HepG2 (cell line): ENCODE data around the gene ARHGAP26. TPM values are rescaled to one million over a fixed set of nuclear protein-coding genes. Genes with fewer than 3 reads are reported as not detected.

ENCODE experiments used
- FOSL1 ChIP-seq: sonication (generic); formaldehyde crosslinking; IDR thresholded peaks from 2 replicates; pipeline ENCODE4 v1.9.0; 2021; ENCODE audit warnings: missing genetic modification reagents, borderline replicate concordance
- KLF16 ChIP-seq, 2 experiments: sonication (generic) in 1 of 2; formaldehyde crosslinking in 1 of 2; IDR thresholded peaks; 2 replicates each; pipeline versions ENCODE4 v1.6.1 to v1.8.0; 2016 to 2023; ENCODE audit warnings: missing genetic modification reagents in 2 of 2, missing compliant biosample characterization in 1 of 2
- PAWR ChIP-seq: sonication (generic); formaldehyde crosslinking; IDR thresholded peaks from 2 replicates; pipeline ENCODE4 v1.4.0; 2020; ENCODE audit warnings: missing genetic modification reagents, mild to moderate bottlenecking, borderline replicate concordance
- ZNF83 ChIP-seq: sonication (generic); formaldehyde crosslinking; IDR thresholded peaks from 2 replicates; pipeline ENCODE4 v1.4.0; 2020; ENCODE audit warnings: missing genetic modification reagents, mild to moderate bottlenecking, borderline replicate concordance
- polyA plus RNA-seq, 8 experiments: library from polyadenylated mRNA; depleted of rRNA in 3 of 8; stranded (reverse) in 7 of 8; unstranded in 1 of 8; fragments of >200 nt; fragmentation: Illumina TruSeq in 4 of 8; extraction: Trizol in 4 of 8; gene quantifications; 2 replicates each; pipeline versions ENCODE4 v1.2.1 to v1.2.3, GENCODE V29; 2011 to 2016; ENCODE audit warnings: low read depth in 4 of 8, missing spikeins in 1 of 8, mixed read lengths in 1 of 8; ENCODE audit not compliant: insufficient read depth in 1 of 8
- total RNA-seq, 5 experiments: library from RNA; depleted of rRNA; stranded (reverse); fragments of >200 nt; fragmentation: Illumina TruSeq; extraction: Trizol; gene quantifications; 2 replicates each; pipeline ENCODE4 v1.2.3, GENCODE V29; 2016; ENCODE audit warnings: low read depth in 1 of 5
- TF ChIP-seq, protein P1 (sequence below): sonication (generic); formaldehyde crosslinking; IDR thresholded peaks from 2 replicates; pipeline ENCODE4 v1.4.0; 2020; ENCODE audit warnings: mild to moderate bottlenecking, missing genetic modification reagents
- TF ChIP-seq, protein P2 (sequence below): sonication (generic); formaldehyde crosslinking; IDR thresholded peaks from 2 replicates; pipeline ENCODE4 v1.5.0; 2020; ENCODE audit warnings: missing genetic modification reagents
- TF ChIP-seq, protein P3 (sequence below): sonication (generic); formaldehyde crosslinking; IDR thresholded peaks from 2 replicates; pipeline ENCODE4 v1.9.0; 2022; ENCODE audit warnings: missing genetic modification reagents, mild to moderate bottlenecking, borderline replicate concordance
- TF ChIP-seq, protein P4 (sequence below): sonication (generic); formaldehyde crosslinking; IDR thresholded peaks from 2 replicates; pipeline ENCODE4 v1.5.0; 2020; ENCODE audit warnings: mild to moderate bottlenecking, missing genetic modification reagents, borderline replicate concordance
- TF ChIP-seq, protein P5 (sequence below): sonication (generic); formaldehyde crosslinking; IDR thresholded peaks from 2 replicates; pipeline ENCODE4 v1.8.0; 2023; ENCODE audit warnings: mild to moderate bottlenecking, missing genetic modification reagents

The ARHGAP26 gene
- total and polyA plus RNA-seq, 2 of the 13 experiments (the other 11 are each of a cell fraction or from before 2014, with no cell fraction given) = 9.6 to 18.2 TPM

DNA sequence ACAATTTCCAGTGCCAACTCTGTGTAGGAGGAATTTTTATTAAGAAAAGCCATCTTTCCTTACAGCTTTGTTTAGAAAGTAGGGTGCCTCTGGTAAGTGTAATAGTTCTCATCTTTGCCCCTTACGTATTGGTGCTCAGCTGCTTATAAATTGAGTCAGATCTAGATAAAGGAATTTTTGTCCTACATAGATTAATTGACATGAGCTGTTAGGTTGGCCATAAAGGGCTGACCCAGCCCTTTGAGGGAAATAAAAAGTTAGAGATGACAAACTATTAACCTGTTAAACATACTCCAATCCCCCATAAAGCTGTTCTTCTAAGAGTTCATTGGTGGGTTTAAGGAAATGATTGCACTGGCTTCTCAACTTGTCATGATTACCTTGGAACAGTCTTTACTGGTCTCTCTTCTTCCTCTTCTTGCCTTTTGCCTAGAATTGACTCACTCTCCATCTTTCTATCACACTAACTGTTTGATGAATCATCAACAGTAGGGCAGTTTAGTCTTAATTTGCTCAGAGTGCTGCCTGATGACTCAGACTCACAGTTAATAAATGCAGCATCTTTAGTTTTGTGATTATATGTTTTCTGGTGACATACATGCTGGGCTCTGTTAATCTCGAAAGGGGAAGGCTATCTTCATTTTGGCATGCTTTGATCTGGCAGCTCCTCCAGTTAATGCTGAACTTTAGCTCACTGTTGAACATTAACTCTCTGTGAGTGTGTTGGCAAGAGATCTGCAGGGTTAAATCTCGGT is 51.7 kb downstream of the ARHGAP26 start (continued):
- TF ChIP-seq, protein P1, sequence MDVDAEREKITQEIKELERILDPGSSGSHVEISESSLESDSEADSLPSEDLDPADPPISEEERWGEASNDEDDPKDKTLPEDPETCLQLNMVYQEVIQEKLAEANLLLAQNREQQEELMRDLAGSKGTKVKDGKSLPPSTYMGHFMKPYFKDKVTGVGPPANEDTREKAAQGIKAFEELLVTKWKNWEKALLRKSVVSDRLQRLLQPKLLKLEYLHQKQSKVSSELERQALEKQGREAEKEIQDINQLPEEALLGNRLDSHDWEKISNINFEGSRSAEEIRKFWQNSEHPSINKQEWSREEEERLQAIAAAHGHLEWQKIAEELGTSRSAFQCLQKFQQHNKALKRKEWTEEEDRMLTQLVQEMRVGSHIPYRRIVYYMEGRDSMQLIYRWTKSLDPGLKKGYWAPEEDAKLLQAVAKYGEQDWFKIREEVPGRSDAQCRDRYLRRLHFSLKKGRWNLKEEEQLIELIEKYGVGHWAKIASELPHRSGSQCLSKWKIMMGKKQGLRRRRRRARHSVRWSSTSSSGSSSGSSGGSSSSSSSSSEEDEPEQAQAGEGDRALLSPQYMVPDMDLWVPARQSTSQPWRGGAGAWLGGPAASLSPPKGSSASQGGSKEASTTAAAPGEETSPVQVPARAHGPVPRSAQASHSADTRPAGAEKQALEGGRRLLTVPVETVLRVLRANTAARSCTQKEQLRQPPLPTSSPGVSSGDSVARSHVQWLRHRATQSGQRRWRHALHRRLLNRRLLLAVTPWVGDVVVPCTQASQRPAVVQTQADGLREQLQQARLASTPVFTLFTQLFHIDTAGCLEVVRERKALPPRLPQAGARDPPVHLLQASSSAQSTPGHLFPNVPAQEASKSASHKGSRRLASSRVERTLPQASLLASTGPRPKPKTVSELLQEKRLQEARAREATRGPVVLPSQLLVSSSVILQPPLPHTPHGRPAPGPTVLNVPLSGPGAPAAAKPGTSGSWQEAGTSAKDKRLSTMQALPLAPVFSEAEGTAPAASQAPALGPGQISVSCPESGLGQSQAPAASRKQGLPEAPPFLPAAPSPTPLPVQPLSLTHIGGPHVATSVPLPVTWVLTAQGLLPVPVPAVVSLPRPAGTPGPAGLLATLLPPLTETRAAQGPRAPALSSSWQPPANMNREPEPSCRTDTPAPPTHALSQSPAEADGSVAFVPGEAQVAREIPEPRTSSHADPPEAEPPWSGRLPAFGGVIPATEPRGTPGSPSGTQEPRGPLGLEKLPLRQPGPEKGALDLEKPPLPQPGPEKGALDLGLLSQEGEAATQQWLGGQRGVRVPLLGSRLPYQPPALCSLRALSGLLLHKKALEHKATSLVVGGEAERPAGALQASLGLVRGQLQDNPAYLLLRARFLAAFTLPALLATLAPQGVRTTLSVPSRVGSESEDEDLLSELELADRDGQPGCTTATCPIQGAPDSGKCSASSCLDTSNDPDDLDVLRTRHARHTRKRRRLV (CRISPR knock-in tag) = no peak
- TF ChIP-seq, protein P2, sequence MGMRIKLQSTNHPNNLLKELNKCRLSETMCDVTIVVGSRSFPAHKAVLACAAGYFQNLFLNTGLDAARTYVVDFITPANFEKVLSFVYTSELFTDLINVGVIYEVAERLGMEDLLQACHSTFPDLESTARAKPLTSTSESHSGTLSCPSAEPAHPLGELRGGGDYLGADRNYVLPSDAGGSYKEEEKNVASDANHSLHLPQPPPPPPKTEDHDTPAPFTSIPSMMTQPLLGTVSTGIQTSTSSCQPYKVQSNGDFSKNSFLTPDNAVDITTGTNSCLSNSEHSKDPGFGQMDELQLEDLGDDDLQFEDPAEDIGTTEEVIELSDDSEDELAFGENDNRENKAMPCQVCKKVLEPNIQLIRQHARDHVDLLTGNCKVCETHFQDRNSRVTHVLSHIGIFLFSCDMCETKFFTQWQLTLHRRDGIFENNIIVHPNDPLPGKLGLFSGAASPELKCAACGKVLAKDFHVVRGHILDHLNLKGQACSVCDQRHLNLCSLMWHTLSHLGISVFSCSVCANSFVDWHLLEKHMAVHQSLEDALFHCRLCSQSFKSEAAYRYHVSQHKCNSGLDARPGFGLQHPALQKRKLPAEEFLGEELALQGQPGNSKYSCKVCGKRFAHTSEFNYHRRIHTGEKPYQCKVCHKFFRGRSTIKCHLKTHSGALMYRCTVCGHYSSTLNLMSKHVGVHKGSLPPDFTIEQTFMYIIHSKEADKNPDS (CRISPR knock-in tag) = no peak
- TF ChIP-seq KLF16 (CRISPR knock-in tag; IDR thresholded peaks at IDR 0.05) = no peak
- TF ChIP-seq, protein P3, sequence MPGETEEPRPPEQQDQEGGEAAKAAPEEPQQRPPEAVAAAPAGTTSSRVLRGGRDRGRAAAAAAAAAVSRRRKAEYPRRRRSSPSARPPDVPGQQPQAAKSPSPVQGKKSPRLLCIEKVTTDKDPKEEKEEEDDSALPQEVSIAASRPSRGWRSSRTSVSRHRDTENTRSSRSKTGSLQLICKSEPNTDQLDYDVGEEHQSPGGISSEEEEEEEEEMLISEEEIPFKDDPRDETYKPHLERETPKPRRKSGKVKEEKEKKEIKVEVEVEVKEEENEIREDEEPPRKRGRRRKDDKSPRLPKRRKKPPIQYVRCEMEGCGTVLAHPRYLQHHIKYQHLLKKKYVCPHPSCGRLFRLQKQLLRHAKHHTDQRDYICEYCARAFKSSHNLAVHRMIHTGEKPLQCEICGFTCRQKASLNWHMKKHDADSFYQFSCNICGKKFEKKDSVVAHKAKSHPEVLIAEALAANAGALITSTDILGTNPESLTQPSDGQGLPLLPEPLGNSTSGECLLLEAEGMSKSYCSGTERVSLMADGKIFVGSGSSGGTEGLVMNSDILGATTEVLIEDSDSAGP = no peak
- TF ChIP-seq FOSL1 (CRISPR knock-in tag) = no peak; the same call in 1 of the 2 replicates
- TF ChIP-seq PAWR = no peak
- TF ChIP-seq, protein P4, sequence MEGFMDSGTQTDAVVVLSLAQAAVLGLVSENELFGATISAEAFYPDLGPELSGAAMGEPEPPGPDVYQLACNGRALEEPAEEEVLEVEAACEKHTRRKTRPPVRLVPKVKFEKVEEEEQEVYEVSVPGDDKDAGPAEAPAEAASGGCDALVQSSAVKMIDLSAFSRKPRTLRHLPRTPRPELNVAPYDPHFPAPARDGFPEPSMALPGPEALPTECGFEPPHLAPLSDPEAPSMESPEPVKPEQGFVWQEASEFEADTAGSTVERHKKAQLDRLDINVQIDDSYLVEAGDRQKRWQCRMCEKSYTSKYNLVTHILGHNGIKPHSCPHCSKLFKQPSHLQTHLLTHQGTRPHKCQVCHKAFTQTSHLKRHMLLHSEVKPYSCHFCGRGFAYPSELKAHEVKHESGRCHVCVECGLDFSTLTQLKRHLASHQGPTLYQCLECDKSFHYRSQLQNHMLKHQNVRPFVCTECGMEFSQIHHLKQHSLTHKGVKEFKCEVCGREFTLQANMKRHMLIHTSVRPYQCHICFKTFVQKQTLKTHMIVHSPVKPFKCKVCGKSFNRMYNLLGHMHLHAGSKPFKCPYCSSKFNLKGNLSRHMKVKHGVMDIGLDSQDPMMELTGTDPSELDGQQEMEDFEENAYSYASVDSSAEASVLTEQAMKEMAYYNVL (CRISPR knock-in tag) = peak; percentile 58; the same call in 1 of the 2 replicates
- TF ChIP-seq ZNF83 = no peak
- TF ChIP-seq, protein P5, sequence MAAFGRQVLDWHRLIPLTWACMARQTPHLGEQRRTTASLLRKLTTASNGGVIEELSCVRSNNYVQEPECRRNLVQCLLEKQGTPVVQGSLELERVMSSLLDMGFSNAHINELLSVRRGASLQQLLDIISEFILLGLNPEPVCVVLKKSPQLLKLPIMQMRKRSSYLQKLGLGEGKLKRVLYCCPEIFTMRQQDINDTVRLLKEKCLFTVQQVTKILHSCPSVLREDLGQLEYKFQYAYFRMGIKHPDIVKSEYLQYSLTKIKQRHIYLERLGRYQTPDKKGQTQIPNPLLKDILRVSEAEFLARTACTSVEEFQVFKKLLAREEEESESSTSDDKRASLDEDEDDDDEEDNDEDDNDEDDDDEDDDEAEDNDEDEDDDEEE = no peak
